ENCODE results near the gene ORC6. TPM values are rescaled to one million over a fixed set of nuclear protein-coding genes. Genes with fewer than 3 reads are reported as not detected.

ORC6 gene
- total and polyA plus RNA-seq, 2 donors from 2014 or later: 0.94 to 1.5 TPM

DNA sequence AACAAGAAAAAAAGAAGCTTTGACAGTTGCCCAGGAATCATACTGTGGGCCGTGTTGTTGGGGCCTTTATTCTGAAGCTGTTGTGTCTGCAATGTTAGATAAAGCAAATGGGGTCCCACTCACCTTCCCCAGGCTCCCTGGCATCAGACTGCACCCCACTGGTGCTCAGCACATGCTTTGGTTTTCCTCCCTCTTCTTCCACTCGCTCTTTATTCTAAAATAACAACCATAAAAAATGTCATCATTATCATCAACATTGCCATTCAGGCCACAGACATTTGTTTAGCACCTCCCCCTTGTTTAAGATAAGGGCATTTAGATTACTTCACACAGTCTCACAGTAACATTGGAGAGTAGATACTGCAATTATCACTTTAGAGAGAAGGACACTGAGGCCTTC, 50.5 kb downstream of the ORC6 start:
- intact Hi-C loops (cut with DNase I): no loop called here
- Histone ChIP-seq H3K9me3 (ENCODE audit: control insufficient read depth in 2 of 3, insufficient read depth in 1 of 3, low read length in 3 of 3) (no peaks in the 10 kb centered on the region), H3K4me1 (ENCODE audit: control insufficient read depth in 2 of 3, insufficient read depth in 2 of 3, low read depth in 1 of 3, low read length in 3 of 3) (no peaks in the 10 kb centered on the region), H3K36me3 (ENCODE audit: control insufficient read depth in 2 of 3, insufficient read depth in 3 of 3, low read length in 3 of 3) (no peaks in the 10 kb centered on the region), H3K27me3 (ENCODE audit: control insufficient read depth, insufficient read depth, low read length) (no peaks in the 10 kb centered on the region), H3K27ac (ENCODE audit: low read depth in 2 of 2, low read length in 2 of 2) (no peak overlapping the region), H3K4me3 (ENCODE audit: low read length in 3 of 3) (no peak overlapping the region), H3K9ac (ENCODE audit: low read length in 3 of 3) (no peak overlapping the region)
- FAIRE-seq (no peak), DNase-seq (no peak)
- TF ChIP-seq, protein P1, sequence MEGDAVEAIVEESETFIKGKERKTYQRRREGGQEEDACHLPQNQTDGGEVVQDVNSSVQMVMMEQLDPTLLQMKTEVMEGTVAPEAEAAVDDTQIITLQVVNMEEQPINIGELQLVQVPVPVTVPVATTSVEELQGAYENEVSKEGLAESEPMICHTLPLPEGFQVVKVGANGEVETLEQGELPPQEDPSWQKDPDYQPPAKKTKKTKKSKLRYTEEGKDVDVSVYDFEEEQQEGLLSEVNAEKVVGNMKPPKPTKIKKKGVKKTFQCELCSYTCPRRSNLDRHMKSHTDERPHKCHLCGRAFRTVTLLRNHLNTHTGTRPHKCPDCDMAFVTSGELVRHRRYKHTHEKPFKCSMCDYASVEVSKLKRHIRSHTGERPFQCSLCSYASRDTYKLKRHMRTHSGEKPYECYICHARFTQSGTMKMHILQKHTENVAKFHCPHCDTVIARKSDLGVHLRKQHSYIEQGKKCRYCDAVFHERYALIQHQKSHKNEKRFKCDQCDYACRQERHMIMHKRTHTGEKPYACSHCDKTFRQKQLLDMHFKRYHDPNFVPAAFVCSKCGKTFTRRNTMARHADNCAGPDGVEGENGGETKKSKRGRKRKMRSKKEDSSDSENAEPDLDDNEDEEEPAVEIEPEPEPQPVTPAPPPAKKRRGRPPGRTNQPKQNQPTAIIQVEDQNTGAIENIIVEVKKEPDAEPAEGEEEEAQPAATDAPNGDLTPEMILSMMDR (IDR thresholded peaks at IDR 0.05; ENCODE audit: borderline replicate concordance, extremely low read depth, insufficient read depth): no peak

DNA sequence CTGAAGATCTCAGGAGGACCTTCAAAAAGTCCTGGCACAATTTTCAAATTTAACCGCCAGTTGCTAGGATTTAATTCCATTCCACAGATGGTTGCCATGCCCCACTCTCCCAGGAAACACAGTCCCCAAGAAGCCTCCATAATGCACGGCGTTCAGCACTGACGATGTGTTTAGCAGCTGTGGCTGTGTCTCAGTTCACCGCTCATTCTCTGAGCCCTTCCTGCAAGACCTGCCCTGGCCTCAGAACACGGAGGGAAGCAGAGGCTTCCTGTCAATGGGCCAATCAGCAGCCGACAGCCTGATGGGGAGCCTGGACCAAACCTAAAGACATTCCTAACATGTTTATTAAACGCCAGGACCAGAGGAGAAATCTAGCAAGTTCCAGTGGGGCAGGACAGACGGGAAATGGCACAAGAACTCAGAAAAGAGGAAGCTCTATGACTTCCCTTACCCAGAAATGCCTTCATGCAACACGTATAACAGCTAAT, 53.8 kb downstream of the ORC6 start:
- TF ChIP-seq, protein P1 (IDR thresholded peaks at IDR 0.05; ENCODE audit: borderline replicate concordance, extremely low read depth, insufficient read depth): no peak
- FAIRE-seq (no peak), DNase-seq (peak in 3 of 5 donors; percentile 19 to 30 (median 25))
- Histone ChIP-seq H3K4me1 (ENCODE audit: control insufficient read depth in 2 of 3, insufficient read depth in 2 of 3, low read depth in 1 of 3, low read length in 3 of 3) (no peaks in the 10 kb centered on the region), H3K9ac (ENCODE audit: low read length in 3 of 3) (no peak overlapping the region), H3K27ac (ENCODE audit: low read depth in 2 of 2, low read length in 2 of 2) (peak overlapping the region in 1 of 2 donors; percentile 65), H3K36me3 (ENCODE audit: control insufficient read depth in 2 of 3, insufficient read depth in 3 of 3, low read length in 3 of 3) (no peaks in the 10 kb centered on the region), H3K4me3 (ENCODE audit: low read length in 3 of 3) (no peak overlapping the region), H3K27me3 (ENCODE audit: control insufficient read depth, insufficient read depth, low read length) (no peaks in the 10 kb centered on the region), H3K9me3 (ENCODE audit: control insufficient read depth in 2 of 3, insufficient read depth in 1 of 3, low read length in 3 of 3) (no peaks in the 10 kb centered on the region)
- intact Hi-C loops (cut with DNase I): no loop called here

GRCh38 chr16:46745617-46746016, 56.2 kb downstream of the ORC6 start:
- no peaks in the 10 kb centered on the region for H3K27me3 ChIP-seq (ENCODE audit: control insufficient read depth, insufficient read depth, low read length)
- H3K9ac ChIP-seq (ENCODE audit: low read length in 3 of 3): no peak overlapping the region
- FAIRE-seq: no peak
- H3K4me1 ChIP-seq (ENCODE audit: control insufficient read depth in 2 of 3, insufficient read depth in 2 of 3, low read depth in 1 of 3, low read length in 3 of 3): no peaks in the 10 kb centered on the region
- H3K9me3 ChIP-seq (ENCODE audit: control insufficient read depth in 2 of 3, insufficient read depth in 1 of 3, low read length in 3 of 3): no peaks in the 10 kb centered on the region
- intact Hi-C loops (cut with DNase I): no loop called here
- H3K4me3 ChIP-seq (ENCODE audit: low read length in 3 of 3): no peak overlapping the region
- no peak overlapping the region for H3K27ac ChIP-seq (ENCODE audit: low read depth in 2 of 2, low read length in 2 of 2)
- DNase-seq: no peak
- TF ChIP-seq, protein P1 (IDR thresholded peaks at IDR 0.05; ENCODE audit: borderline replicate concordance, extremely low read depth, insufficient read depth): no peak
- H3K36me3 ChIP-seq (ENCODE audit: control insufficient read depth in 2 of 3, insufficient read depth in 3 of 3, low read length in 3 of 3): no peaks in the 10 kb centered on the region
